ENCODE results near the gene ZNF443. TPM values are rescaled to one million over a fixed set of nuclear protein-coding genes. Genes with fewer than 3 reads are reported as not detected.

Gene ZNF443
- total and polyA plus RNA-seq, 9 of the 15 experiments (the other 6 are each of a cell fraction or from before 2014, with no cell fraction given), result 1.5 to 4.9 (median 2.8) TPM

DNA sequence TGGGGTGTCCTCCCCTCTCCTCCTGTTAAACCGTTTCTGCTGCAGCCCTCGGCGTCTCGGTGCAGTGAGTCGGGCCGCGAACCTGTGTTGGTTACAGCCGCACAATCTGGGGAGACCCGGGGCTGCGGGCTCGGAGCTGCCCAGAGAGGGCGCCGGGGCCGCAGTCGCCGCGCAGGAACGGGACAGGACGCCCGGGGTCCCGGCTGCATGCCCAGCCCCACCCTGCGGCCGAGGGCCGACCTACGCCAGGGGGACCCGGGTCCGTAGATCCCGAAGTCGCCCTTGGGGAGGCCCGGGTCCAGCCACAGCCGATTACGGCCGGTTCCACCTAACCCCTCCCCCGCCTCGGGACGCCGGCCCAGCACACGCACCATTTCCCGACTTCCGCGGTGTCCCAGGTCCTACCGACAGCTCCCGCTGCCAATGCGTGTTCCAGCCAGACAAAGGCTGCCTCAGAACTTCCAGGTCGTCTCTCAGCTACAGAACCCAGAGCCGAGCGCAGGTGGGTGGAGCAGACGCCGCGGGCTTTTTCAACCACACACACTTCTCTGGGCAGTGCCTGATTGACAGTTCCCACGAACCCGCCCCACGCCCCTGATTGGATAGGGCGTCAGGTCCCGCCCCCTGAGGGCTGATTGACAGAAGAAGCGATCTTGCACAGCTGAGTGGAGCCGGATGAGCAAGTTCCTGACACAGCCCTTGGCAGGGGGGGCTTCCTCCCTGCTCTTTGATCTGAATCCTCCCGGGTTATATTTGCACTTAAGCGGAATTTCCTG lies at the start of gene ZNF443 (continued):
- TF ChIP-seq, protein P1, sequence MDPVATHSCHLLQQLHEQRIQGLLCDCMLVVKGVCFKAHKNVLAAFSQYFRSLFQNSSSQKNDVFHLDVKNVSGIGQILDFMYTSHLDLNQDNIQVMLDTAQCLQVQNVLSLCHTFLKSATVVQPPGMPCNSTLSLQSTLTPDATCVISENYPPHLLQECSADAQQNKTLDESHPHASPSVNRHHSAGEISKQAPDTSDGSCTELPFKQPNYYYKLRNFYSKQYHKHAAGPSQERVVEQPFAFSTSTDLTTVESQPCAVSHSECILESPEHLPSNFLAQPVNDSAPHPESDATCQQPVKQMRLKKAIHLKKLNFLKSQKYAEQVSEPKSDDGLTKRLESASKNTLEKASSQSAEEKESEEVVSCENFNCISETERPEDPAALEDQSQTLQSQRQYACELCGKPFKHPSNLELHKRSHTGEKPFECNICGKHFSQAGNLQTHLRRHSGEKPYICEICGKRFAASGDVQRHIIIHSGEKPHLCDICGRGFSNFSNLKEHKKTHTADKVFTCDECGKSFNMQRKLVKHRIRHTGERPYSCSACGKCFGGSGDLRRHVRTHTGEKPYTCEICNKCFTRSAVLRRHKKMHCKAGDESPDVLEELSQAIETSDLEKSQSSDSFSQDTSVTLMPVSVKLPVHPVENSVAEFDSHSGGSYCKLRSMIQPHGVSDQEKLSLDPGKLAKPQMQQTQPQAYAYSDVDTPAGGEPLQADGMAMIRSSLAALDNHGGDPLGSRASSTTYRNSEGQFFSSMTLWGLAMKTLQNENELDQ (CRISPR knock-in tag; IDR thresholded peaks at IDR 0.05; ENCODE audit: borderline replicate concordance), result no peak
- TF ChIP-seq, protein P2, sequence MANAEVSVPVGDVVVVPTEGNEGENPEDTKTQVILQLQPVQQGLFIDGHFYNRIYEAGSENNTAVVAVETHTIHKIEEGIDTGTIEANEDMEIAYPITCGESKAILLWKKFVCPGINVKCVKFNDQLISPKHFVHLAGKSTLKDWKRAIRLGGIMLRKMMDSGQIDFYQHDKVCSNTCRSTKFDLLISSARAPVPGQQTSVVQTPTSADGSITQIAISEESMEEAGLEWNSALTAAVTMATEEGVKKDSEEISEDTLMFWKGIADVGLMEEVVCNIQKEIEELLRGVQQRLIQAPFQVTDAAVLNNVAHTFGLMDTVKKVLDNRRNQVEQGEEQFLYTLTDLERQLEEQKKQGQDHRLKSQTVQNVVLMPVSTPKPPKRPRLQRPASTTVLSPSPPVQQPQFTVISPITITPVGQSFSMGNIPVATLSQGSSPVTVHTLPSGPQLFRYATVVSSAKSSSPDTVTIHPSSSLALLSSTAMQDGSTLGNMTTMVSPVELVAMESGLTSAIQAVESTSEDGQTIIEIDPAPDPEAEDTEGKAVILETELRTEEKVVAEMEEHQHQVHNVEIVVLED (CRISPR knock-in tag; IDR thresholded peaks at IDR 0.05), result no peak
- TF ChIP-seq ZNF124 (CRISPR knock-in tag; IDR thresholded peaks at IDR 0.05) (no peak), KDM4B (IDR thresholded peaks at IDR 0.05; ENCODE audit: borderline replicate concordance in 2 of 2, low read depth in 1 of 2) (no peak), TBP (optimal IDR thresholded peaks at IDR 0.05; ENCODE audit: low read depth, low read length) (peak; percentile 35), SRSF9 (IDR thresholded peaks at IDR 0.05; ENCODE audit: borderline replicate concordance, low read depth, low read length) (no peak), NR2C2 (CRISPR knock-in tag; IDR thresholded peaks at IDR 0.05) (no peak), NR2C2 (tag; IDR thresholded peaks at IDR 0.05) (peak; percentile 35; the same call in 1 of the 2 replicates), ZNF354B (CRISPR knock-in tag; IDR thresholded peaks at IDR 0.05) (no peak), NR2F6 (CRISPR knock-in tag; IDR thresholded peaks at IDR 0.05) (no peak), KAT7 (CRISPR knock-in tag; IDR thresholded peaks at IDR 0.05; ENCODE audit: borderline replicate concordance) (no peak), ZBTB8A (IDR thresholded peaks at IDR 0.05; ENCODE audit: partially characterized antibody) (no peak), DDX20 (tag; IDR thresholded peaks at IDR 0.05; ENCODE audit: low read depth) (no peak)
- TF ChIP-seq, protein P3, sequence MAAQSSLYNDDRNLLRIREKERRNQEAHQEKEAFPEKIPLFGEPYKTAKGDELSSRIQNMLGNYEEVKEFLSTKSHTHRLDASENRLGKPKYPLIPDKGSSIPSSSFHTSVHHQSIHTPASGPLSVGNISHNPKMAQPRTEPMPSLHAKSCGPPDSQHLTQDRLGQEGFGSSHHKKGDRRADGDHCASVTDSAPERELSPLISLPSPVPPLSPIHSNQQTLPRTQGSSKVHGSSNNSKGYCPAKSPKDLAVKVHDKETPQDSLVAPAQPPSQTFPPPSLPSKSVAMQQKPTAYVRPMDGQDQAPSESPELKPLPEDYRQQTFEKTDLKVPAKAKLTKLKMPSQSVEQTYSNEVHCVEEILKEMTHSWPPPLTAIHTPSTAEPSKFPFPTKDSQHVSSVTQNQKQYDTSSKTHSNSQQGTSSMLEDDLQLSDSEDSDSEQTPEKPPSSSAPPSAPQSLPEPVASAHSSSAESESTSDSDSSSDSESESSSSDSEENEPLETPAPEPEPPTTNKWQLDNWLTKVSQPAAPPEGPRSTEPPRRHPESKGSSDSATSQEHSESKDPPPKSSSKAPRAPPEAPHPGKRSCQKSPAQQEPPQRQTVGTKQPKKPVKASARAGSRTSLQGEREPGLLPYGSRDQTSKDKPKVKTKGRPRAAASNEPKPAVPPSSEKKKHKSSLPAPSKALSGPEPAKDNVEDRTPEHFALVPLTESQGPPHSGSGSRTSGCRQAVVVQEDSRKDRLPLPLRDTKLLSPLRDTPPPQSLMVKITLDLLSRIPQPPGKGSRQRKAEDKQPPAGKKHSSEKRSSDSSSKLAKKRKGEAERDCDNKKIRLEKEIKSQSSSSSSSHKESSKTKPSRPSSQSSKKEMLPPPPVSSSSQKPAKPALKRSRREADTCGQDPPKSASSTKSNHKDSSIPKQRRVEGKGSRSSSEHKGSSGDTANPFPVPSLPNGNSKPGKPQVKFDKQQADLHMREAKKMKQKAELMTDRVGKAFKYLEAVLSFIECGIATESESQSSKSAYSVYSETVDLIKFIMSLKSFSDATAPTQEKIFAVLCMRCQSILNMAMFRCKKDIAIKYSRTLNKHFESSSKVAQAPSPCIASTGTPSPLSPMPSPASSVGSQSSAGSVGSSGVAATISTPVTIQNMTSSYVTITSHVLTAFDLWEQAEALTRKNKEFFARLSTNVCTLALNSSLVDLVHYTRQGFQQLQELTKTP (IDR thresholded peaks at IDR 0.05; ENCODE audit: low read depth in 1 of 2, partially characterized antibody in 2 of 2), result no peak
- TF ChIP-seq, protein P4, sequence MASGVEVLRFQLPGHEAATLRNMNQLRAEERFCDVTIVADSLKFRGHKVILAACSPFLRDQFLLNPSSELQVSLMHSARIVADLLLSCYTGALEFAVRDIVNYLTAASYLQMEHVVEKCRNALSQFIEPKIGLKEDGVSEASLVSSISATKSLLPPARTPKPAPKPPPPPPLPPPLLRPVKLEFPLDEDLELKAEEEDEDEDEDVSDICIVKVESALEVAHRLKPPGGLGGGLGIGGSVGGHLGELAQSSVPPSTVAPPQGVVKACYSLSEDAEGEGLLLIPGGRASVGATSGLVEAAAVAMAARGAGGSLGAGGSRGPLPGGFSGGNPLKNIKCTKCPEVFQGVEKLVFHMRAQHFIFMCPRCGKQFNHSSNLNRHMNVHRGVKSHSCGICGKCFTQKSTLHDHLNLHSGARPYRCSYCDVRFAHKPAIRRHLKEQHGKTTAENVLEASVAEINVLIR (CRISPR knock-in tag; IDR thresholded peaks at IDR 0.05), result no peak
- TF ChIP-seq, protein P5, sequence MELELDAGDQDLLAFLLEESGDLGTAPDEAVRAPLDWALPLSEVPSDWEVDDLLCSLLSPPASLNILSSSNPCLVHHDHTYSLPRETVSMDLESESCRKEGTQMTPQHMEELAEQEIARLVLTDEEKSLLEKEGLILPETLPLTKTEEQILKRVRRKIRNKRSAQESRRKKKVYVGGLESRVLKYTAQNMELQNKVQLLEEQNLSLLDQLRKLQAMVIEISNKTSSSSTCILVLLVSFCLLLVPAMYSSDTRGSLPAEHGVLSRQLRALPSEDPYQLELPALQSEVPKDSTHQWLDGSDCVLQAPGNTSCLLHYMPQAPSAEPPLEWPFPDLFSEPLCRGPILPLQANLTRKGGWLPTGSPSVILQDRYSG (tag; conservative IDR thresholded peaks at IDR 0.05; ENCODE audit: low read depth), result no peak

Data from K562 (cell line).